ENCODE measurements around the gene CD58. TPM values are rescaled to one million over a fixed set of nuclear protein-coding genes. Genes with fewer than 3 reads are reported as not detected.

Gene CD58
- total RNA-seq, 1 donor, result 53.7 TPM

DNA sequence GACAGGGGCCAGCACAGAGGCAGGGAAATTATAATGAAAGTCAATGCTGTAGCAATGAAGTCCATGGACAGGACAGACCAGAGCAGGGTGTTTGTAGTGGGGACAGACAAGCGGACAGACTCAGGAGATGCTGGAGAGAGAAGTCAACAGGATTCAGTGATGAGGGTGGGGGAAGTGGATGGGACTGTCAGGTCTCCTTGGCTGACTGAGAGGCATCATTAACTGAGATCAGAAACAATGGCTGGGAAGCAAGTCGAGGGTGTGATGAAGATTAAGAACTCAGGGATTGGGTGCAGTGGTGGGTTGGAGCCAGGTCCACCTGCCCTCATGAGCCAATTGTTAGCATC is 25.5 kb downstream of the CD58 start:
- Histone ChIP-seq H3K9me3 (ENCODE audit: low read depth, low read length) (no peaks in the 10 kb centered on the region), H3K4me1 (ENCODE audit: insufficient read depth, low read length) (peaks cover 25% of the 10 kb centered on the region), H3K4me3 (ENCODE audit: low read length) (no peak overlapping the region)

DNA sequence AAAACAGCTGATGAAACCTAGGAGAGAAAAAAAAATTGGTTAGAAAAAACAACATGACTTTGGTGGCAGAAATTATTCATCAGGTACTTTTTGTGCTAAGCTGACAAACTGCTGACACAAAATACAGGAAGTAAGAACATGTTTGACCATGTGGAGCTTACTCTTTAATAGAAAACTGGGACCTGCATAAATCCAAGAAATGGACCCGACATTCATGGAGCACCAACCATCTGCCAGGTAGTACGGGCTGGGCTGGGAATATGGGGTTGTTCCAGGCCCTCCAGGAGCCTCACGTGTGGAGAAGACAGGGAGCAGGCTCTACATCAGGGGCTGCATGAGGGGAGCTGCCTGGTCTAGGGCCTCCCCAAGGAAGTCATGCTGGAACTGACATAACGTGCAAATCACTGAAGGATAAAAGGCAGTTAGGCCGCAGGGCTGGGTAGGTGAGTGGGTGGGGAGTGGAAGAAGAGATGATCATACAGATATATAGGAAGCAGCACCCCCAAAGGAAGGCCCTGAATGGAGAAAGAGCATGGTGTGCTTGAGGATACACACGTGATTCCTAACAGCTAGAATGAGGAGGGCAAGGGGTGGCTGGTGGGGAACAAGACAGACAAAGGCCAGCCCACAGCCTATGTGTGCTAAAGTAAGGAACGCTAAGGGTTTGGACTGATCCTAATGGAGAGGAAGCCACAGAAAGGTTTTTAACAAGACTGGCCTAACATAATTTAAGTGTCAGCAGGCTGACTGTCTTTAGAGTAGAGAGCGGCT is 26.1 kb downstream of the CD58 start:
- no peaks in the 10 kb centered on the region for H3K27me3 ChIP-seq (ENCODE audit: insufficient read depth, low read length)
- no peaks in the 10 kb centered on the region for H3K9me3 ChIP-seq (ENCODE audit: low read depth, low read length)
- H3K4me1 ChIP-seq (ENCODE audit: insufficient read depth, low read length), result peaks cover 30% of the 10 kb centered on the region
- no peak overlapping the region for H3K4me3 ChIP-seq (ENCODE audit: low read length)

More for the DNA sequence above, 25.5 kb downstream of the CD58 start:
- no peaks in the 10 kb centered on the region for H3K27me3 ChIP-seq (ENCODE audit: insufficient read depth, low read length)

DNA sequence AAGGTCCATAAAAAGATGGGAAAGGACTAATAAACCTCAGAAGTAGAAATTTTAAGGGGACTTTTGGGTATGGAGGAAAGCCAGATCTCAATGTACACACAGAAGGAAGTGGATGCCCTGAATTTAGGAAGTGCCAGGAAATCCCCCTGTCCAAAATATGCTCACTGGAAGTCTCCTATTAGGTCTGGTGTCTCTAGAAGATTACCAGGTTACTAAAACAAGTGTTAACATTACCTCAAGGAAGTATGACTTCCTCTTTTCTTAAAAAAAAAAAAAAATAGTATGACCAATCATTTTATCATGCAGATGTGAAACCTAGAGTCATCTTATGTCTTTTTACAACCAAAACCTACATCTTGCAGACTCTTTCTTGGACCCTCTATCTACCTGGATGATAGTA is 30.7 kb downstream of the CD58 start:
- Histone ChIP-seq H3K27me3 (ENCODE audit: insufficient read depth, low read length) (no peaks in the 10 kb centered on the region), H3K4me1 (ENCODE audit: insufficient read depth, low read length) (peaks cover 52% of the 10 kb centered on the region), H3K9me3 (ENCODE audit: low read depth, low read length) (no peaks in the 10 kb centered on the region), H3K4me3 (ENCODE audit: low read length) (no peak overlapping the region)

DNA sequence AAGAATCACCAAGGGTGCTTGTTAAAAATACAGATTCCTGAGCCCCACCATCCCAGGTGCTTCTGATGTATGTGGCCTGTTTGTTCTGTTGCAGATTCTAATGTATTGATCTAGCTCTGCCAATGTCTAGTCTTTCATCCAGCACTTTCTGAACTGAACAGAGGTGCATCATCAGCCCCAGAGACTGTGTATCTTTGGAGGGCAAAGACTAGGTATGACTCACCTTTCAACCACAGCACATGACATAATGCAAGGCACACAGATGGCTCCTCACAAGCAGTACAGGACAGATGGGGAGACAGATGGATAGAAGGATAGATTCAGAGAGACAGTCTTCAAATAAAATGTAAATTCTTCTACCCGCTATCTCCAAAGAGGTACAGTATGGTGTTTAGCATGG is 32.3 kb downstream of the CD58 start:
- Histone ChIP-seq H3K9me3 (ENCODE audit: low read depth, low read length) (no peaks in the 10 kb centered on the region), H3K4me1 (ENCODE audit: insufficient read depth, low read length) (peaks cover 51% of the 10 kb centered on the region), H3K27me3 (ENCODE audit: insufficient read depth, low read length) (no peaks in the 10 kb centered on the region), H3K4me3 (ENCODE audit: low read length) (no peak overlapping the region)

DNA sequence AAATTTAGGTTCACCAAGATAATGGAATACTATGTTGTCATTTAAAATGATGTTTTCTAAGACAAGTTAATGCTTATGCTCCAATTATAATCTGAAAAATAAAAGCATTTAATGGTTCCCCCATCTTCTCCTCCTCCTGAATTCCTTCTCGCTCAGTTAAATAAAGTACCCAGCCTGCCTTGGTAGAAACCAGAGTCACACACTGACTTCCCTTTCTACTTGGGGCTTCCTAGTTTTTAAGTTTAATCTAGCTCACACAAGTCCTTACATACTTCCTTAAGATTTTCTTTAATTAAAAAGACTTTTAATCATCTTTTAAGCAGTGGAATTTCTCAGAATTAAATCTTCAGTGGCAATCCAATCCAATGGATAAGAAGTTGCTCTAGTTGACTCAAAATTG is 32.9 kb downstream of the CD58 start:
- Histone ChIP-seq H3K27me3 (ENCODE audit: insufficient read depth, low read length) (no peaks in the 10 kb centered on the region), H3K4me3 (ENCODE audit: low read length) (no peak overlapping the region), H3K9me3 (ENCODE audit: low read depth, low read length) (no peaks in the 10 kb centered on the region), H3K4me1 (ENCODE audit: insufficient read depth, low read length) (peaks cover 57% of the 10 kb centered on the region)

DNA sequence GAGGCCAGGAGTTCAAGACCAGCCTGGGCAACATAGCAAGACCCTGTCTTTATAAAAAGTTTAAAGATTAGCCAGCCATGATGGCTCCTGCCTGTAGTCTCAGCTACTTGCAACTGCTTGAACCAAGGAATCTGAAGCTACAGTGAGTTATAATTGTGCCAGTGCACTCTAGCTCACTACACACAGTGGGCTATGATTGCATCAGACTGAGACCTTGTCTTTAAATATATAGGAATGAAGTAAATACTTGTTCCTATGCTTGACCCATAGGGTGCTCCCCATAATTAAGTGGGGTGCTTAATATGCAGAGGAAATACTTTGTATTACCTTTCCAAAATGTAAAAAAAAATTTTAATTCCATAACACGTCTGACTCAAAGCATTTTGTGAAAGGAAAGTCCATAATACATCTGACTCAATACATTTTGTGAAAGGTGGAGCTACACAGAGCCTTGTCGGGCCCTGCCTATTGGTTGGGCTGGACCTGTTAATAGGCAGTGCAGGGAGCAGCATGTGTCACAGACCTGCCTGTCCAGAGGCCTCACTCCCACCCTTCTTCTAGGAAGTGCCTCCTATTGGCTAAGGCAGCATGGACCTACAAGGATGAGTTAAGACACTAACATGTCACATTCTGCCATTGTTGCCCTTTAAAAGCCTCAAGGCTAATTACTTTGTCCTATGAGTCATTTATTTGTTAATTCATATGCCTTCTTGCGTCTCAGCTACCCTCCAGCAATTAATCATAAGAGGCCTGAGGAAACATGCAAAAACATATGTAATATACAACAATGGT is 33.6 kb downstream of the CD58 start:
- H3K4me1 ChIP-seq (ENCODE audit: insufficient read depth, low read length), result peaks cover 64% of the 10 kb centered on the region
- no peak overlapping the region for H3K4me3 ChIP-seq (ENCODE audit: low read length)
- H3K9me3 ChIP-seq (ENCODE audit: low read depth, low read length), result no peaks in the 10 kb centered on the region
- no peaks in the 10 kb centered on the region for H3K27me3 ChIP-seq (ENCODE audit: insufficient read depth, low read length)

DNA sequence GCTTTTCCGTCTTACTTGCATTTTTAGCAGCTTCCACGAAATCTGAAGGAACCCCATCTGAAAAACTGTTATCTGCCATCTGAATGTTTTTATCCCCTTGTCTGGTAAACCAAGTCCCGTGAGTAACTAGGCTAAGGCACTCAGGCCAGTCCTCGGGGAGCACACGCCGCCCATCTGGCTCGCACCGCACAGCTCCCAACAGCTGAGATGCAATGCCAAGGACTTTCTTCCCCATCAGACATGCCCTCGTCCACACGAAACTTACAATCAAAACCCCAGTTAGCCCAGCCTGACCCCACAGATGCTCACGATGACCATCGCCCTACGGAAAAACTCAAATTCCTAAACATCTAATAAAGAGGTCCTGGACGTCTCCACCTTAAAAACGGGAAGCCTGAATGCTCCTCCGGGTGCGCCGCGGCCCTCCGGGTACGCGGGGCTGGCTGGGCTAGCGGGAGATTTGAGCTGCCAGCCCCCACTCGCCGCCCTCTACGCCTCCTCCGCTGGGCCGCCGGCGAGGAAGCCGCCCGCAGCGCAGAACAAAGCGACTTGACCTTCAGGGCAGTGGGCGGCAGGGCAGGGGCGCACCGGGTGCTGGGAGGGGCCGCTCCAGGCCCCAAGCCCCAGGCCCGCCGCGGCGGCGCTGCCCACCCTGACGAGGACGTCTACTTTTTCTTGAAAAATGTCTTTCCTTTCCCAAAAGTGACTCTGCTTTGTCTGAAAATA is 36.6 kb downstream of the CD58 start:
- H3K4me3 ChIP-seq (ENCODE audit: low read length), result no peak overlapping the region
- no peaks in the 10 kb centered on the region for H3K9me3 ChIP-seq (ENCODE audit: low read depth, low read length)
- peaks cover 45% of the 10 kb centered on the region for H3K4me1 ChIP-seq (ENCODE audit: insufficient read depth, low read length)
- H3K27me3 ChIP-seq (ENCODE audit: insufficient read depth, low read length), result no peaks in the 10 kb centered on the region

DNA sequence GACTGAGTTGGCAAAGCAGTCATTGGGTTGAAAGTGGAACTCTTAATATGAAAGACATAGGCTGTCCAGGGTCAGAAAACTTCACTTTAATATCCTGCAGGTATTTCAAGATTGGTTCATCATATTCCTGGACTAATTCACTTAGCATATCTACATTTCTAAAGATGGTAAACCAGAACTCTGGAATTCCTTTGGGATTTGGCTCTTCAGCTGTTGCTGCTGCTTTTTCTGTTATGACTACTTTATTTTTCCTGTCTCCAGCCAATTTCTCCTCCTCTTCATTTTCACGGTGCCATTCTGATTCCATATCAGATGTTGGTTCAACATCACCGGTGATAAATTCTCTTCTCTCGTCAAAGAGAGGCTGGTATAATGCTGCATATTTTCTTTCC is 37.4 kb downstream of the CD58 start:
- no peaks in the 10 kb centered on the region for H3K9me3 ChIP-seq (ENCODE audit: low read depth, low read length)
- peaks cover 37% of the 10 kb centered on the region for H3K4me1 ChIP-seq (ENCODE audit: insufficient read depth, low read length)
- H3K4me3 ChIP-seq (ENCODE audit: low read length), result no peak overlapping the region
- H3K27me3 ChIP-seq (ENCODE audit: insufficient read depth, low read length), result no peaks in the 10 kb centered on the region

DNA sequence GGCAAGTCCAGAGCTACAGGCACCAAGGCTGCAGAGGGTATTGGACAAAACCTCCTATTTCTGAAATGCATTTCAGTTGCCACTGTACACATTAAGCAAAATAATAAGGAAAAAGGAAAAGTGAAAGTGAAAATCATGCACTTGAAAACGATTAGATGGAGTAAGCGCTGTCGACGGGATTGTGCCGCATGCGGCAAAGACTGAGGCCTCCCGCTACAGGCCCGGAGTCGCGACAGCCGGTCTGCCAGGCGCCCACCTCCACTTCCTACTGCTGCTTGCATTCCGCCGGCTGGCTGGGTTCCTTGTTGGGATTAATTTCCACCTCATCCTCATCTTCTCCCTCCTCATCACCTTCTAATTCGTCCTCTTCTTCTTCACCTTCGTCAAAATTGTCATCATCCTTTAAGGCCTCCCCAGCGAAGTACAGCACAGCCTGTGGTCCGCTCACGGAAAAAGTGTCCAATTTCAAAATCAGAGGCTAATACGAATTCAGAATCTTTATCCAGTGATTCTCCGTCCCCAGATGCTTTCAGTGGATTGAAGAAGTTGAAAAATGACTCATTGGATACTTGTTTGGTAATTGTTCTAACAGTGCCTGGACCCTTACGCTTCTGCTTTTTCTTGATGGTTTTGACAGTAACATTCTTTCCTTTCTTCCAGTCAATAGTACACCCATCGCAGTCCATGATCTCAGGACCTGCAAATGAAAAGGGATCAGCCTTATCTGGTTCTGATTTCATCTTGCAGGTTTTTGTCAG is 38.0 kb downstream of the CD58 start:
- Histone ChIP-seq H3K4me1 (ENCODE audit: insufficient read depth, low read length) (peaks cover 31% of the 10 kb centered on the region), H3K4me3 (ENCODE audit: low read length) (no peak overlapping the region), H3K9me3 (ENCODE audit: low read depth, low read length) (no peaks in the 10 kb centered on the region), H3K27me3 (ENCODE audit: insufficient read depth, low read length) (no peaks in the 10 kb centered on the region)

DNA sequence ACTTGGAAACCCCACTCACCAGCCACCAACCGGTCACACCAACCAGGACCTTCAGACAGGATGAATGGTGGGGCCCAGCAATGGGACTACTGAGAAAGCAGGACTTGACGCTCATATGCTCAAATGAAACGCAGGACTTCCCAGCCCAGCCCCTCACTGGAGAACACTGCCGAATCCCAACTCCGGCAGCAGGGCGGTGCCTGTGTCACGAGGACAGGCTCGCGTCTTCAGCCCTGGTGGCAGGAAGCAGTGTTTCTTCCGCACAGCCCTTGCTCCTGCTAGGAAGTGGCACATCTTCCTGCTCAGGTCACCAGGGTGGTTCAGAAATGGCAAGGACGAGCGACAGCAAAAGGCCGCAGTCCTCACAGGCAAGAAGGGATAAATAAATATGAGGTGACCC is 38.9 kb downstream of the CD58 start:
- no peaks in the 10 kb centered on the region for H3K9me3 ChIP-seq (ENCODE audit: low read depth, low read length)
- H3K4me1 ChIP-seq (ENCODE audit: insufficient read depth, low read length), result peaks cover 22% of the 10 kb centered on the region
- no peaks in the 10 kb centered on the region for H3K27me3 ChIP-seq (ENCODE audit: insufficient read depth, low read length)
- no peak overlapping the region for H3K4me3 ChIP-seq (ENCODE audit: low read length)

DNA sequence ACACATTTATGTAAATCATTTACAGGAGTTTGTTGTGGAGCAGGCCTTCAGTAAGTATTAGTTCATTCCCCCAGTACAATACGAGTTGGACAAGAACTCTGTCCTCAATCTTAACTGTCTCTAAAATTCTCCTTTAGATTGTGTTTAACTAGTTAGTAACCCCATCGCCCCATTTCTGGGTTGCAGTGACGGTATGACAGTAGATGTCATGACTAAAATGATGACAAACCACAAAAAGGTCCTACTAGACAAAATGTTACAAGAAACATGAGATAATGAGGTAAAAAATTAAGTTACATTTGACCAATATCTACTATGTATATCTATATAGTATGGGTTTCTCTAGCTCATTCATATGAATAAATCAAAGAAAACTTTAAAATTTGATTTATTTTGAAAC is 41.1 kb downstream of the CD58 start:
- peaks cover 21% of the 10 kb centered on the region for H3K4me1 ChIP-seq (ENCODE audit: insufficient read depth, low read length)
- H3K27me3 ChIP-seq (ENCODE audit: insufficient read depth, low read length), result no peaks in the 10 kb centered on the region
- no peak overlapping the region for H3K4me3 ChIP-seq (ENCODE audit: low read length)
- H3K9me3 ChIP-seq (ENCODE audit: low read depth, low read length), result no peaks in the 10 kb centered on the region

DNA sequence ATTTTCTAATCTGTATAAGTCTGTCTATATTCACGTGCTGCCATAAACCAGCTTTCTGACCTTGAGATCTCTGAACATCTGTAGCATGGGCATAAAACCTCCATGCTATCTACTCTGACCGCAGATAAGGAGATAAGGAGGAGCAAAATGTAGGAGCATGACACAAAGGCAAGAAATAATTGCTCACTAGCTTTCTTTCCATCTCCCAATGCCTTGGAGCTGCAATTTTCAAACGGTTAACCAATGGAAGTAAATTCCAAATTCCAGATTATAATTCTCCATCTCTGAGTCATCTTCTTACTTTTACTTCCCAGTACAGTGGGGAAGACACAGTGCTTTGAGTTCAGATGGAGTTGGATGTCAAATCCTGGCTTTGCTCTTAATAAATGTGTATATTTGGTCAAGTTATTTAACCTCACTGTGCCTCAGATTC is 41.6 kb downstream of the CD58 start:
- peaks cover 21% of the 10 kb centered on the region for H3K4me1 ChIP-seq (ENCODE audit: insufficient read depth, low read length)
- no peak overlapping the region for H3K4me3 ChIP-seq (ENCODE audit: low read length)
- no peaks in the 10 kb centered on the region for H3K27me3 ChIP-seq (ENCODE audit: insufficient read depth, low read length)
- H3K9me3 ChIP-seq (ENCODE audit: low read depth, low read length), result no peaks in the 10 kb centered on the region

DNA sequence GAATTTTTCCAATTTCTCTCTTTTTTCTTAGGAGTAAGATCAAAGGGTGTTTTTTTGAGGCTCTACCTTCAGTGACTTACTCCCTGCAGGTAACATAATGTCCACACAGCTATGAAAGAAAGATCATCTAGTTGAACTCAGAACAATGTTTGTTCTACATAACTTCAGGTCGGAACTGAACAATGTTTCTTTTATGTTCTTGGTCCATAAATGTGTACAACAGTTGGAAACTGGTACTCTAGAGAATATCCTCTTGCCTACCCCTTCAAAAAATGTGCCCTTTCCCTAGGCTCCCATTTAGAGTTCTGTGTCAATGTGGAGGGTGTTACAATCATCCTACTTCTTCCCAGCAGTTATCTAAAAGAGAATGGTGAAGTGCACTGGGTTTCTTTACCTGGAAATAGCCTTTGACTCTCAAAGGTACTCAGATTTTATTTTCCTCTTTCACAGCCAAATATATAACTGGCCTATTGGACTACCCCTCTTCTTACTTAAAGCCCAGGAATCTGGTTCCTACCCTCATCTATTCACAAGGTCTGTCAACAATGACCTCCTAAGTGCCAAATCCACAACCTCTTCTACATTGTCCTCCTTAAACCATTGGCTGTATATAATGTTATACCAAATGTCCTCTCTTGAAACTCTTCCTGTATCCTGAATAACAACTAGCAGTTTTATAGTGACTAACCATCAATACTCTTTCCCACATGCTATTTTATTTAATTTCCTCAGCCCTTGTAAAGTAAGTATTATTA is 42.3 kb downstream of the CD58 start:
- H3K9me3 ChIP-seq (ENCODE audit: low read depth, low read length), result no peaks in the 10 kb centered on the region
- H3K4me3 ChIP-seq (ENCODE audit: low read length), result no peak overlapping the region
- H3K27me3 ChIP-seq (ENCODE audit: insufficient read depth, low read length), result no peaks in the 10 kb centered on the region
- peaks cover 16% of the 10 kb centered on the region for H3K4me1 ChIP-seq (ENCODE audit: insufficient read depth, low read length)

DNA sequence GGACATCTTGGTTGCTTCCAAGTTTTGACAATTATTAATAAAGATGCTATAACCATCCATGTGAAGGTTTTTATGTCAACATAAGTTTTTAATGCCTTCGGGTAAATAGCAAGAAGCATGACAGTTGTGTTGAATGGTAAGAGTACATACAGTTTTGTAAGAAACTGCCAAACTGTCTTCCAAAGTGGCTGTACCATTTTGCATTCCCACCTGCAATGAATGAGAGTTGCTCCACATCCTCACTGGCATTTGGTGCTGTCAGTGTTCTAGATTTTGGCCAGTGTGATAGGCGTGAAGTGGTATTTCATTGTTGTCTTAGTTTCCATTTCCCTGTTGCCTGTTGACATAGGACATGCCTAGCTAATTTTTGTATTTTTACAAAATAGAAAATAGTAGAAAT is 45.4 kb downstream of the CD58 start:
- Histone ChIP-seq H3K4me1 (ENCODE audit: insufficient read depth, low read length) (no peaks in the 10 kb centered on the region), H3K4me3 (ENCODE audit: low read length) (no peak overlapping the region)

More for the DNA sequence above, 45.4 kb downstream of the CD58 start:
- no peaks in the 10 kb centered on the region for H3K27me3 ChIP-seq (ENCODE audit: insufficient read depth, low read length)
- H3K9me3 ChIP-seq (ENCODE audit: low read depth, low read length), result no peaks in the 10 kb centered on the region
